PC-9 (cell line): ENCODE measurements around the gene NUBPL.

ENCODE experiments used
- EZH2 ChIP-seq: fragments of 200-600 bp; sonication (generic); IDR thresholded peaks from 2 replicates; pipeline ENCODE4 v1.8.0; 2017; ENCODE audit warnings: antibody characterized with exemption, low read depth
- TF ChIP-seq, protein P1 (sequence below): fragments of 200-600 bp; sonication (generic); conservative IDR thresholded peaks from 2 replicates; pipeline ENCODE4 v1.6.1; 2017; ENCODE audit warnings: mixed run types, antibody characterized with exemption, mild to moderate bottlenecking, moderate library complexity

DNA sequence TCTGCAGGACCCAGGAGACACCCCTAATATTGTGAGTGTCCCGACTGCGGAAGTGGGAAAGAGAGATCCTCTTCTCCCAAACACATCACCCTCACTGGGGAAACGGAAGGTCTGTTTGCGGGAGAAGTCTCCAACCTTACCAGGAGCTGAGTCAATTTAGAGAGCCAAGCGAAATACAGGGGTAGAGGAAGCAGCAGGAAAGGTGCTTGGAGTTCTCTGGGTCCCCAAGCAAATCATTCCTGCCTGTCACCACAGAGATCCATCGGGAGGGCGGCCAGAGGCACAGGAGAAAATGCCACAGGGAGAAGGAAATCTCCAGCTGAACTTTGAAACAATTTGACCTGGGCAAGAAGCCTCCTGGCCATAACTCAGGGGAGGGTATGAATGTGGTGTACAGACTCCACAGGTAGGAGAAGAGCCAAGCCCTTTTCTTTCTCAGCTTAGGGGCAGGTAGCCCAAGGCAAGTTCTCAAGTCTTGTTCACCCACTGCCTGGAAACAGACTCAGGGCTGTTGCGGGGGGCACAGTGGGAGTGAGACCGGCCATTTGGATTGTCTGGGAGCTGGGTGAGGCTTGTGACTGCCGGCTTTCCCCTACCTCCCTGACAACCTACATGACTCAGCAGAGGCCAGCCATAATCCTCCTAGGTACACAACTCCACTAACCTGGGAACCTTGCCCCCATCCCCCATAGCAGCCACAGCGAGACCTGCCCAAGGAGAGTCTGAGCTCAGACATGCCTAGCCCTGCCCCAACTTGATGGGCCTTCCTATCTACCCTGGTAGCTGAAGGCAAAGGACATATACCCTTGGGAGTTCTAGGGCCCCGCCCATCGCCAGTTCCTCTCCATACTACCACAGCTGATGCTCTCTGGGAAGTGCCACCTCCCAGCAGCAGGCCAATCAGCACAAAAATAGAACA is 304.0 kb downstream of the NUBPL start:
- TF ChIP-seq, protein P1, sequence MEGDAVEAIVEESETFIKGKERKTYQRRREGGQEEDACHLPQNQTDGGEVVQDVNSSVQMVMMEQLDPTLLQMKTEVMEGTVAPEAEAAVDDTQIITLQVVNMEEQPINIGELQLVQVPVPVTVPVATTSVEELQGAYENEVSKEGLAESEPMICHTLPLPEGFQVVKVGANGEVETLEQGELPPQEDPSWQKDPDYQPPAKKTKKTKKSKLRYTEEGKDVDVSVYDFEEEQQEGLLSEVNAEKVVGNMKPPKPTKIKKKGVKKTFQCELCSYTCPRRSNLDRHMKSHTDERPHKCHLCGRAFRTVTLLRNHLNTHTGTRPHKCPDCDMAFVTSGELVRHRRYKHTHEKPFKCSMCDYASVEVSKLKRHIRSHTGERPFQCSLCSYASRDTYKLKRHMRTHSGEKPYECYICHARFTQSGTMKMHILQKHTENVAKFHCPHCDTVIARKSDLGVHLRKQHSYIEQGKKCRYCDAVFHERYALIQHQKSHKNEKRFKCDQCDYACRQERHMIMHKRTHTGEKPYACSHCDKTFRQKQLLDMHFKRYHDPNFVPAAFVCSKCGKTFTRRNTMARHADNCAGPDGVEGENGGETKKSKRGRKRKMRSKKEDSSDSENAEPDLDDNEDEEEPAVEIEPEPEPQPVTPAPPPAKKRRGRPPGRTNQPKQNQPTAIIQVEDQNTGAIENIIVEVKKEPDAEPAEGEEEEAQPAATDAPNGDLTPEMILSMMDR = no peak
- TF ChIP-seq EZH2 = no peak
